SK-N-SH (cell line): ENCODE results near the gene DCLK1. TPM values are rescaled to one million over a fixed set of nuclear protein-coding genes. Genes with fewer than 3 reads are reported as not detected.

Experiments
- CTCF ChIA-PET: fragments of 300-600, 350-600 bp; formaldehyde crosslinking; extraction: SDS; loops from one replicate; lab custom pipeline; 2021; lab: Yijun Ruan, JAX
- POLR2A ChIA-PET: fragments of 350-600 bp; sonication (Branson Sonifier 250); formaldehyde crosslinking; extraction: SDS; loops from one replicate; lab custom pipeline; 2020; ENCODE audit warnings: antibody characterized with exemption, inconsistent platforms; lab: Yijun Ruan, JAX
- DNase-seq: peaks from one replicate; pipeline ENCODE4 v3.0.0; 2012
- H2AFZ ChIP-seq: fragments of 200-600 bp; sonication (generic); 2 replicates; pipeline ENCODE4 v1.8.1; 2016; ENCODE audit warnings: antibody characterized with exemption, mild to moderate bottlenecking, low read depth
- H3F3A ChIP-seq: fragments of 200-600 bp; sonication (generic); replicated peaks from 2 replicates; pipeline ENCODE3; 2016; ENCODE audit warnings: antibody characterized with exemption, mild to moderate bottlenecking; ENCODE audit not compliant: insufficient read depth
- H3K27ac ChIP-seq, 2 experiments: fragments of 200-500 bp in 1 of 2; fragments of 200-600 bp in 1 of 2; sonication (Bioruptor generic) in 1 of 2; sonication (generic), shearing (Covaris generic) in 1 of 2; 2 replicates each; pipeline versions ENCODE4 v1.5.1 to v1.6.1; 2014 to 2016; ENCODE audit warnings: low read depth in 2 of 2, inconsistent platforms in 1 of 2, low read length in 1 of 2, mild to moderate bottlenecking in 1 of 2, mixed read lengths in 1 of 2
- H3K27me3 ChIP-seq: fragments of 200-600 bp; sonication (generic), shearing (Covaris generic); 2 replicates; pipeline ENCODE4 v1.6.1; 2016; ENCODE audit warnings: mixed run types; ENCODE audit not compliant: insufficient read depth
- H3K36me3 ChIP-seq, 2 experiments: fragments of 200-500 bp in 1 of 2; fragments of 200-600 bp in 1 of 2; sonication (Bioruptor generic) in 1 of 2; sonication (generic) in 1 of 2; replicated peaks in 1 of 2; 2 replicates each; pipeline versions ENCODE3 to v1.5.1; 2014 to 2016; ENCODE audit warnings: low read length in 1 of 2, mild to moderate bottlenecking in 1 of 2; ENCODE audit not compliant: insufficient read depth in 2 of 2, control insufficient read depth in 1 of 2
- H3K4me1 ChIP-seq, 2 experiments: fragments of 200-500 bp in 1 of 2; fragments of 200-600 bp in 1 of 2; sonication (Bioruptor generic) in 1 of 2; sonication (generic), shearing (Covaris generic) in 1 of 2; 2 replicates each; pipeline versions ENCODE4 v1.5.1 to v1.6.1; 2014 to 2016; ENCODE audit warnings: low read depth in 1 of 2, low read length in 1 of 2, mixed run types in 1 of 2; ENCODE audit not compliant: insufficient read depth in 2 of 2, control insufficient read depth in 1 of 2
- H3K4me2 ChIP-seq: fragments of 200-600 bp; sonication (generic), shearing (Covaris generic); 2 replicates; pipeline ENCODE4 v1.6.1; 2017; ENCODE audit warnings: mixed run types
- H3K4me3 ChIP-seq, 2 experiments: fragments of 200-500 bp in 1 of 2; fragments of 200-600 bp in 1 of 2; sonication (Bioruptor generic) in 1 of 2; sonication (generic), shearing (Covaris generic) in 1 of 2; 2 replicates each; pipeline versions ENCODE4 v1.5.1 to v1.8.1; 2014 to 2016; ENCODE audit warnings: low read depth in 2 of 2, inconsistent platforms in 1 of 2, low read length in 1 of 2, mild to moderate bottlenecking in 1 of 2, mixed read lengths in 1 of 2, moderate library complexity in 1 of 2
- H3K79me2 ChIP-seq: fragments of 200-600 bp; sonication (generic); 2 replicates; pipeline ENCODE4 v1.8.1; 2017; ENCODE audit warnings: mild to moderate bottlenecking; ENCODE audit not compliant: insufficient read depth
- H3K9ac ChIP-seq: fragments of 200-600 bp; sonication (generic); 2 replicates; pipeline ENCODE4 v1.6.1; 2017; ENCODE audit warnings: mixed run types
- H3K9me2 ChIP-seq: fragments of 200-600 bp; sonication (generic); 2 replicates; pipeline ENCODE4 v1.6.1; 2017; ENCODE audit warnings: mixed run types
- H3K9me3 ChIP-seq: fragments of 200-600 bp; sonication (generic); 2 replicates; pipeline ENCODE4 v1.6.1; 2017; ENCODE audit warnings: mixed run types, mild to moderate bottlenecking, moderate library complexity
- H4K20me1 ChIP-seq: fragments of 200-600 bp; sonication (generic); 2 replicates; pipeline ENCODE4 v1.6.1; 2017; ENCODE audit warnings: mild to moderate bottlenecking, mixed run types; ENCODE audit not compliant: insufficient read depth
- CHD2 ChIP-seq: fragments of 150-350 bp; IDR thresholded peaks from 2 replicates; pipeline ENCODE4 v1.6.1; 2018; ENCODE audit warnings: low read length; ENCODE audit not compliant: partially characterized antibody
- CTCF ChIP-seq: fragments of 200-600 bp; sonication (generic); IDR thresholded peaks from 2 replicates; pipeline ENCODE4 v1.6.1; 2017; ENCODE audit warnings: antibody characterized with exemption, mild to moderate bottlenecking, moderate library complexity
- FOSL2 ChIP-seq: IDR thresholded peaks from 2 replicates; pipeline ENCODE4 v1.4.0; 2012; ENCODE audit warnings: low read depth, mild to moderate bottlenecking, moderate library complexity, borderline replicate concordance
- FOXJ3 ChIP-seq: sonication (generic); formaldehyde crosslinking; IDR thresholded peaks from 2 replicates; pipeline ENCODE4 v1.5.1; 2020; ENCODE audit warnings: mild to moderate bottlenecking, missing genetic modification reagents
- MEF2A ChIP-seq: IDR thresholded peaks from 2 replicates; pipeline ENCODE4 v1.4.0; 2012; ENCODE audit warnings: low read depth, borderline replicate concordance
- PBX3 ChIP-seq: IDR thresholded peaks from 2 replicates; pipeline ENCODE4; 2012
- RXRA ChIP-seq: IDR thresholded peaks from 2 replicates; pipeline ENCODE4 v1.4.0; 2012; ENCODE audit warnings: low read depth, mild to moderate bottlenecking, borderline replicate concordance
- SIN3A ChIP-seq: IDR thresholded peaks from 2 replicates; pipeline ENCODE4 v1.6.1; 2012; ENCODE audit warnings: low read depth, mild to moderate bottlenecking, low read length, moderate library complexity, borderline replicate concordance
- TEAD4 ChIP-seq: IDR thresholded peaks from 2 replicates; pipeline ENCODE4 v1.4.0; 2012; ENCODE audit warnings: mild to moderate bottlenecking, borderline replicate concordance; ENCODE audit not compliant: insufficient read depth
- USF2 ChIP-seq: fragments of 150-350 bp; IDR thresholded peaks from 2 replicates; pipeline ENCODE4 v1.6.1; 2017; ENCODE audit warnings: antibody characterized with exemption, low read length, low read depth, borderline replicate concordance
- ZBTB33 ChIP-seq: IDR thresholded peaks from 2 replicates; pipeline ENCODE4 v1.4.0; 2012; ENCODE audit warnings: low read depth, borderline replicate concordance
- WGBS: methylation state at CpG from one replicate; pipeline ENCODE4 v1.1.6; 2017; ENCODE audit warnings: low lambda C conversion rate; 5-methylcytosine and 5-hydroxymethylcytosine counted together
- polyA plus RNA-seq, 3 experiments: library from polyadenylated mRNA; depleted of rRNA; stranded (reverse); fragments of >200 nt; gene quantifications; 2 replicates each; pipeline ENCODE4 v1.2.3, GENCODE V29; 2012

DCLK1 gene
- polyA plus RNA-seq, 1 of the 3 experiments (the other 2 are of a cell fraction) = 1.1 TPM

GRCh38 chr13:36107521-36107920 is 23.7 kb downstream of the DCLK1 start:
- H3K4me3 ChIP-seq = no peak overlapping the region
- POLR2A ChIA-PET = no interaction called here
- H4K20me1 ChIP-seq = no peaks in the 10 kb centered on the region
- H3K27ac ChIP-seq = no peak overlapping the region
- WGBS = 74% methylated on average over 1 of the region's 1 CpG
- CTCF ChIA-PET = interaction anchor here (0.7 to 1.8 kb wide), 3 partner anchors 22 to 128 kb away, joined by 3 to 7 read pairs (median 3); no protein-coding TSS in a partner anchor
- H3K9me3 ChIP-seq = no peaks in the 10 kb centered on the region
- H3K36me3 ChIP-seq = peaks cover 0 to 17% of the 10 kb centered on the region in 2 experiments
- H3K4me1 ChIP-seq = peaks cover 0 to 3% of the 10 kb centered on the region in 2 experiments; a peak in 1 of 4 replicates
- no peak overlapping the region for H3K9ac ChIP-seq
- H3K79me2 ChIP-seq = no peaks in the 10 kb centered on the region
- TF ChIP-seq CTCF = no peak
- no peak for TF ChIP-seq RXRA
- no peak for TF ChIP-seq SIN3A
- peaks cover 8% of the 10 kb centered on the region for H3F3A ChIP-seq
- no peaks in the 10 kb centered on the region for H3K27me3 ChIP-seq
- H3K4me2 ChIP-seq = no peak overlapping the region
- H2AFZ ChIP-seq = no peak overlapping the region
- no peaks in the 10 kb centered on the region; the same call in 1 of the 2 replicates for H3K9me2 ChIP-seq
- no peak for DNase-seq

- Histone ChIP-seq H3K36me3 (peaks cover 0 to 8% of the 10 kb centered on the region in 2 experiments), H3K79me2 (no peaks in the 10 kb centered on the region), H3K9me2 (no peaks in the 10 kb centered on the region; the same call in 1 of the 2 replicates), H3K9me3 (no peaks in the 10 kb centered on the region), H3K4me3 (no peak overlapping the region), H3K27me3 (no peaks in the 10 kb centered on the region), H3K4me2 (no peak overlapping the region), H3K4me1 (peaks cover 0 to 12% of the 10 kb centered on the region in 2 experiments; a peak in 1 of 4 replicates), H4K20me1 (no peaks in the 10 kb centered on the region), H2AFZ (no peak overlapping the region), H3K27ac (no peak overlapping the region), H3K9ac (no peak overlapping the region), H3F3A (peaks cover 8% of the 10 kb centered on the region)
- CTCF ChIA-PET = interaction anchor here (0.6 to 1.9 kb wide), 2 partner anchors 169 to 359 kb away, joined by 3 to 7 read pairs; no protein-coding TSS in a partner anchor
- POLR2A ChIA-PET = no interaction called here
- DNase-seq = no peak
- WGBS = 45% methylated on average over 3 of the region's 3 CpGs
- TF ChIP-seq PBX3 (no peak), USF2 (no peak), FOXJ3 (CRISPR knock-in tag) (no peak), TEAD4 (no peak), MEF2A (no peak), ZBTB33 (no peak), FOSL2 (no peak), CHD2 (no peak)
Measured at GRCh38 chr13:36105726-36106125, 25.5 kb downstream of the DCLK1 start.
